ENCODE data around the gene SMAD4.

- TF ChIP-seq CTCF (IDR thresholded peaks at IDR 0.05) (no peak), REST (IDR thresholded peaks at IDR 0.05; ENCODE audit: insufficient read depth in 1 of 2, low read depth in 2 of 2, low read length in 1 of 2) (no peak)
These were observed 62.1 kb downstream of the SMAD4 start for GRCh38 chr18:51092117-51092516.
